AG10803 (cell line): Measurements from ENCODE around the gene KSR1.
"Not testable (repeated sequence)": the region's sequence is repeated elsewhere in the genome, so short reads cannot be mapped to it uniquely, and the experiment has no call there.

Experiments used
- DNase-seq: peaks from one replicate; pipeline ENCODE4 v3.0.0; 2010; ENCODE audit warnings: low read depth
- H3K4me3 ChIP-seq: 2 replicates; pipeline ENCODE4 v1.5.1; 2011; ENCODE audit warnings: mild to moderate bottlenecking, low read length, control low read depth
- TF ChIP-seq, protein P1 (sequence below): conservative IDR thresholded peaks from 2 replicates; pipeline ENCODE4 v1.5.1; 2011; ENCODE audit warnings: mild to moderate bottlenecking, low read length, control low read depth, inconsistent platforms

KSR1 gene

DNA sequence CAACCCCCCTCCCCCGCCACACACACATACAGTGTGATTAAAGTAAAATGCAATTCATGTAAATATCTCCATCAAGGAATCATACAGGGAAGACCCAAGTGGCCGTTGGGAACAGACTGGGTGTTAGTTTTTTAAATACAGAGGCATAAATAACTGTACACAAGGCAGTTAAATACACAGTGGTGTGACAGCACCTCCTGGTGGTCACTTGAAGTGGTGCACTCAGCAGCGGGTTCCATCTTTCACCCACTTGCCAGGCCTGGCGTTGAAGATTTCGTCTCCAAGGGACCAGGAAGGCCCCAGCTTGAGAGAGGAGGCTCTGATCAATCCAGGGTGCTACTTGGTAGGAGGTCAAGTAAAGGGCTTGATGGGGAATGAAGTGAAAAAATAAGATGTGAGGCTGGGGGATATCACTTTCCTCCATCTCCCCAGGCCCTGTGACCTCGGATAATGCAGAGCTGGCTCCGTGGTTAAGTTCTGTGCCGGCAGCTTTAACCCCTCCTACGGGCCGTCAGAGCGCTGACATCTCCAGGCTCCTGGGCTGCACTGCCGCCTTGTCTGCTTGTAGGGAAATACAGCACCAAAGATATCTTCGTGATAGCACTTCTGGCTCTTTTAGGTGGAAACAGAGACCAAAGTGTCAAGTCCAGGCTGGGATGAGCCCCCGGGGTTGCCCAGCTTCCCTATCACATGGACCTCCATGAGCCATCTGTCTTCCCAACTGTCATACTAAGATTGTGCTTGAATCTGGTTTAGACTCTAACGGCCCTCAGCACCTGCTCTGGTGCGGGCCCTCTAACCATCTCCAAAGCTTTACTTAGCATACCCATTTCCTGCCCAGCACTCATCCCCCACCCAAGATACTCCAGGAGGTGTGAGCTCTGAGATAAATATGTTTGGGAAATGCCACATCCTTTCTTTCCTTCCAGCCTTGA, 195.4 kb downstream of the KSR1 start:
- H3K4me3 ChIP-seq: no peak overlapping the region
- TF ChIP-seq, protein P1, sequence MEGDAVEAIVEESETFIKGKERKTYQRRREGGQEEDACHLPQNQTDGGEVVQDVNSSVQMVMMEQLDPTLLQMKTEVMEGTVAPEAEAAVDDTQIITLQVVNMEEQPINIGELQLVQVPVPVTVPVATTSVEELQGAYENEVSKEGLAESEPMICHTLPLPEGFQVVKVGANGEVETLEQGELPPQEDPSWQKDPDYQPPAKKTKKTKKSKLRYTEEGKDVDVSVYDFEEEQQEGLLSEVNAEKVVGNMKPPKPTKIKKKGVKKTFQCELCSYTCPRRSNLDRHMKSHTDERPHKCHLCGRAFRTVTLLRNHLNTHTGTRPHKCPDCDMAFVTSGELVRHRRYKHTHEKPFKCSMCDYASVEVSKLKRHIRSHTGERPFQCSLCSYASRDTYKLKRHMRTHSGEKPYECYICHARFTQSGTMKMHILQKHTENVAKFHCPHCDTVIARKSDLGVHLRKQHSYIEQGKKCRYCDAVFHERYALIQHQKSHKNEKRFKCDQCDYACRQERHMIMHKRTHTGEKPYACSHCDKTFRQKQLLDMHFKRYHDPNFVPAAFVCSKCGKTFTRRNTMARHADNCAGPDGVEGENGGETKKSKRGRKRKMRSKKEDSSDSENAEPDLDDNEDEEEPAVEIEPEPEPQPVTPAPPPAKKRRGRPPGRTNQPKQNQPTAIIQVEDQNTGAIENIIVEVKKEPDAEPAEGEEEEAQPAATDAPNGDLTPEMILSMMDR: peak; percentile 66
- peak; percentile 19 for DNase-seq

DNA sequence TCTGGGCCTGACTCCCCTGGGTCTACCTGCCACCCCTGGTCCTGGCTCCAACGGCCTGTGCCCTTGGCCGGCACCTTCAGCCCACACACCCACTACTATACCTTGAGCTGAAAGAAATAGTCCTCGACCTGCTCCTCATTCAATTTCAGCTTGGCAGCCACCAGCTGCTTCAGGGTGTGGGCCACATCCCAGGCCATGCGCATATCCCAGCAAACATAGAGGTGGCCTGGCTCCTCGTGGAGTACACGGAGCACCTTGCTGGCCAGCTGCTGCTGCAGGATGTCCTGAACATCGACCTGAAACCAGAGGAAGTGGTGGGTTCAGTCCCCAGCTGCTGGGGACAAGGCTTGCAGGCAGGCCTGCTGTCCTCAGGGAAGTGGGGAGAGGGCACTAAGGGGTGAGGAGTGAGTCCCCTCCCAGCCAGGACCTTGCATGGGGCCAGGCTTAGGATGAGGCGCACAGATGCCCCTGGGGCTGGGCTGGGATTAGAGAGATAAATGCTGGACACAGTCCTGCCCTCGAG, 197.3 kb downstream of the KSR1 start:
- H3K4me3 ChIP-seq, DNase-seq: not testable (repeated sequence)

DNA sequence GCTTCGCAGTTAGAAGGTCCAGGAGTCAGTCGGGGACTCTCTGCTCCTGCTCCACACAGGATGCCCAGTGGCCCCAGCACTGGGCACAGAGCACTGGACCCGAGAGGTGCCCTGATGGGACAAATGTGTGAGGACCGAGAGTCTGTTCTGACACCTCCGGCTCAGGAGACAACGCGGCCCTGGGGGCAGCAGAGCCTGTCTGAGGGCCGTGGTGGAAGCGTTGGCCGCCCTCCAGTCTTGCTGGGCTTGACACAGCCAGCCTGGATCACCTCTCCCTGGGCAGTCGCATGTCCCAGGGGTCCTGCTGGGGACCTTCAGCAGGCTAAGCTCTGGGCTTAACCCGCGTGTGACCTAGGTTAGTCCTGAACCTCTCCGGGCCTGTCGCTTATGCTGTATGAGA, 197.9 kb downstream of the KSR1 start:
- TF ChIP-seq, protein P1: no peak
- no peak overlapping the region for H3K4me3 ChIP-seq
- DNase-seq: no peak

DNA sequence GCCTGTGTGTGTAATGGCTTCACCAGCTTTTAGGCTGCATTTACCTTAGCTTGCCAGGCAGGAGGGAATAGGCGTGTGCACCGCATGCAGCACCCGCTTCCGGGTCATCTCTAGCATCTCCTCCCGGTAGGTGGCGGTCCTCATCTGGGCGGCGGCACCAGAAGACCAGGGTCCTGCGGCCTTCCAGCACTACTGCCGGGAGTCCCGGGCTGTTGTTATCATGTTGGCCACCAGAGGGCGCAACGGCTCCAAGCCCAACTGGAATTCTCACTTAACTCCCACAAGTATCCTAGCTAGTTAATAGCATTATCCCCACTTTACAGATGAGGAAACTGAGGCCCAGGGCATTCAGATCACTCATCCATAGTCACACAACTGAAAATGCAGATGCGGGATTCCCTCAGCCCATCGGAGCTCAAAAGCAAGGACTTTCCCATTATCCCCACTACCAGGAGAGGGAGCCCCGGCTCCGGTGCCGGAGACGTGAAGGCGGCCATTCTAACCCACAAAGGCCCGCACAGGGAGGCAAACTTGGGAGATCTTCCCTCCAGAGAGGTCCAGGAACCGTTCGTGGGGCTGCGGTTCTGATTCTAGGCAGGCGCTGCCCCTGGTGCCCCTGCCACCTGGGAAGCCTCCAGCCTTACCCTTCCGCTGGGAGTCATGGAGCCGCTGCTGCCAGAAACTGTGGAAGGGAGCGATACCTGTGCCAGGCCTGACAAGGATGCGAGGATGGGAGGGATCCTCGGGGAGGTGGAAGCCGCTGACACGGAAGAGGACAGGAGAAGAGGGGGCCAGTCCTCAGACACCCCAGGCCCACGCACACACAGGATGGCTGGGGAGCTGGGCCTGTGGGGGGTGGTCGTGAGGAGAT, 198.6 kb downstream of the KSR1 start:
- TF ChIP-seq, protein P1: peak; percentile 74
- H3K4me3 ChIP-seq: no peak overlapping the region
- DNase-seq: peak; percentile 42

DNA sequence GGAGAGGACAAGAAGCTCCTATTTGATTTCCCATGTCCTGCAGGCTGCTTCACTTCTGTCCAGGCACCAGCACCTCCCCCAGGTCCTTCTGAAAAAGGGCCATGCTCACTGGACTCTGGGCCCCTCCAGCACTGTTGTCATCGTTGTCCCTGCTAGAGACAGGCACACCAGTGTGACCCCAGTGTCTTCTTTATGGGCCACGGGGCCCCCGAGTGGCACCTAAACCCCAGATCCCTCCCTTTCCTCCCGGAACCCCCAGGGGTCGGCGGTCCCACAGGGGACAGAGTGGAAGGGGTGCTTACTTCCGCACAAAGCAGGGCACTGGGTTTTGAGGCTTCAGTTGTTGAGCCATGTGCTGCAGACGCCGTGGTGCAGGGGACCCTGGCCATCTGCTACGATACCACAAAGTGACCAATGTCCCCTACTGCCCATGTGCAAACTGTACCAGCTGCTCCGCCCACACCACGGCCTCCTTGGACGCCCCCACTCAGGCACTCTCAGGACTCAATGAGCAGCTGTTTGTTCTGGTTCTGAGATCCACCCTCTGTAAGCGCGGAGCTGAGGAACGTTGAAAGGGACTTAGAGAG, 199.4 kb downstream of the KSR1 start:
- not testable (repeated sequence) for H3K4me3 ChIP-seq, DNase-seq

DNA sequence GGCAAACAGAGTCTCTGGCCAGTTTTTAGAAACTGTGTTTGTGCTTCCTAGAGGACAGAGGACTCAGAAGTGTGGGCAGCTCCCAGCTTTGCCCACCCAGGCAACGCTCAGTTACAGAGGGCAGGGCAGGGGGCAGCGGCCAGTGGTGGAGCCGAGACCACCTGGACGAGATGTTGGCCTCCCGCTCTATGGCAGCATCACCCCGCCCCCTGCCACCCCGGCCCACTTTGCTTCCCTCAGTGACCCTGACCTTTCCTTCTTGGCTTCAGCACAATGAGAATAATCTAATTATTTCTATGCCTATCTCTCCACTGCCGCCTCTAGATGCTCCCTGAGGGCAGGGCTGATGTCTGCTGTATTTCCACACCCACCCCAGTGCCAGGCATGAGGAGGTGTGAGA, 200.4 kb downstream of the KSR1 start:
- DNase-seq, H3K4me3 ChIP-seq: not testable (repeated sequence)

DNA sequence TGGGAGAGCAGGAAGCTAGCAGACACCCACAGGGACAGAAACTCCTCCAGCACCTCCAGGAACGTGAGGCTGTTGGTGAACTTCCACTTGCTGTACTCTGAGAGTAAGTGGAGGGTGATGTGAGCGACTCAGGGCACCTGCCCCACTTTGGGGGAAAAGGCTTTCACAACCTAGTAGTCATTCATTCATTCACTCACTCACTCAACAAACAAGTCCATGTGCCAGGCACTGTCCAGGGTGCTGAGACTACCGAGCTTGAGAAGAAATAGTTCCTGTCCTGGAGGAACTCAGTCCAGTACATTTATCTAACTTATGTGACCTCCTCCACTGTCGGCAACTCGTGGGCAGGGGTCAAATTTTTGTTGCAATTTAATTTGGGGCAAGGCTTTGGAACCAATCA, 201.4 kb downstream of the KSR1 start:
- TF ChIP-seq, protein P1: no peak
- DNase-seq: no peak

DNA sequence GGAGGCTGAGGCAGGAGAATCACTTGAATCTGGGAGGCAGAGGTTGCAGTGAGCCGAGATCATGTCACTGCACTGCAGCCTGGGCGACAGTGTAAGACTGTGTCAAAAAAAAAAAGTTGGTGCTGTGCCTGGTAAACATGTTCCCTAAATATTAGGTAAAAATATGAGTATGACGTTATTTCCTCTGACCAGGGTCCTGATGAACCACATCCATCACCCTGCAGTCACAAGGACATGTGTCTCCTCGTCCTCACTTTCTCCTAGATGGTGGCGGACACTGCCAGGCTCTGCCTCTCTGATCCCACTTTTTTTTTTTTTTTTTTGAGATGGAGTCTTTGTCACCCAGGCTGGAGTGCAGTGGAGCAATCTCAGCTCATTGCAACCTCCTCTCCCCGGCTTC, 203.4 kb downstream of the KSR1 start:
- no peak for DNase-seq
- H3K4me3 ChIP-seq: no peak overlapping the region
- TF ChIP-seq, protein P1: no peak

More for the DNA sequence above, 201.4 kb downstream of the KSR1 start:
- no peak overlapping the region for H3K4me3 ChIP-seq
